ENCODE data around the gene LRRFIP1. TPM values are rescaled to one million over a fixed set of nuclear protein-coding genes. Genes with fewer than 3 reads are reported as not detected.

LRRFIP1 gene
- polyA plus RNA-seq, 1 donor from 2014 or later, result 96.3 TPM

- no peak overlapping the region for H3K4me2 ChIP-seq (ENCODE audit: low read length)
- H4K20me1 ChIP-seq (ENCODE audit: insufficient read depth), result no peaks in the 10 kb centered on the region
- no peak overlapping the region for H2AFZ ChIP-seq (ENCODE audit: low read depth, low read length)
- peaks cover 4% of the 10 kb centered on the region for H3K36me3 ChIP-seq (ENCODE audit: insufficient read depth, low read length)
- no peaks in the 10 kb centered on the region for H3K9me2 ChIP-seq (ENCODE audit: insufficient read depth, low read length)
- H3K27ac ChIP-seq (ENCODE audit: low read length), result no peak overlapping the region
- H3K9me3 ChIP-seq (ENCODE audit: low read length), result peaks cover 14% of the 10 kb centered on the region
- TF ChIP-seq CTCF (IDR thresholded peaks at IDR 0.05; ENCODE audit: poor library complexity, severe bottlenecking), result no peak
- TF ChIP-seq EP300 (conservative IDR thresholded peaks at IDR 0.05; ENCODE audit: poor library complexity, severe bottlenecking), result no peak
- TF ChIP-seq SMC3 (conservative IDR thresholded peaks at IDR 0.05; ENCODE audit: poor library complexity), result no peak
- TF ChIP-seq POLR2AphosphoS5 (IDR thresholded peaks at IDR 0.05), result no peak
- TF ChIP-seq REST (IDR thresholded peaks at IDR 0.05; ENCODE audit: borderline replicate concordance), result no peak
- TF ChIP-seq RAD21 (conservative IDR thresholded peaks at IDR 0.05), result no peak
- H3K27me3 ChIP-seq (ENCODE audit: insufficient read depth, low read depth, low read length), result no peaks in the 10 kb centered on the region
- no peaks in the 10 kb centered on the region for H3F3A ChIP-seq (ENCODE audit: insufficient read depth, low read length, poor library complexity, severe bottlenecking)
- H3K4me3 ChIP-seq (ENCODE audit: low read length), result no peak overlapping the region
- no peak overlapping the region for H3K9ac ChIP-seq (ENCODE audit: low read length)
- peaks cover 34% of the 10 kb centered on the region for H3K79me2 ChIP-seq (replicated peaks; ENCODE audit: insufficient read depth, low read length)
Measured at GRCh38 chr2:237639052-237639835, 11.9 kb downstream of the LRRFIP1 start.

GRCh38 chr2:237639836-237640220 is 12.4 kb downstream of the LRRFIP1 start:
- Histone ChIP-seq H3K4me2 (ENCODE audit: low read length) (no peak overlapping the region), H3K27ac (ENCODE audit: low read length) (no peak overlapping the region), H3K9me2 (ENCODE audit: insufficient read depth, low read length) (no peaks in the 10 kb centered on the region), H3K9ac (ENCODE audit: low read length) (no peak overlapping the region), H2AFZ (ENCODE audit: low read depth, low read length) (no peak overlapping the region), H3F3A (ENCODE audit: insufficient read depth, low read length, poor library complexity, severe bottlenecking) (no peaks in the 10 kb centered on the region), H3K79me2 (replicated peaks; ENCODE audit: insufficient read depth, low read length) (peaks cover 28% of the 10 kb centered on the region), H4K20me1 (ENCODE audit: insufficient read depth) (no peaks in the 10 kb centered on the region), H3K36me3 (ENCODE audit: insufficient read depth, low read length) (peaks cover 4% of the 10 kb centered on the region), H3K27me3 (ENCODE audit: insufficient read depth, low read depth, low read length) (no peaks in the 10 kb centered on the region), H3K4me3 (ENCODE audit: low read length) (no peak overlapping the region), H3K9me3 (ENCODE audit: low read length) (peaks cover 11% of the 10 kb centered on the region)
- TF ChIP-seq EP300 (conservative IDR thresholded peaks at IDR 0.05; ENCODE audit: poor library complexity, severe bottlenecking), result no peak
- TF ChIP-seq TAF1 (IDR thresholded peaks at IDR 0.05; ENCODE audit: low read depth), result no peak
- no peak for TF ChIP-seq EZH2 (IDR thresholded peaks at IDR 0.05; ENCODE audit: borderline replicate concordance, insufficient read depth, low read length, poor library complexity, severe bottlenecking)
- TF ChIP-seq POLR2AphosphoS5 (IDR thresholded peaks at IDR 0.05), result no peak
- TF ChIP-seq CTCF (IDR thresholded peaks at IDR 0.05; ENCODE audit: poor library complexity, severe bottlenecking), result no peak
- no peak for TF ChIP-seq SMC3 (conservative IDR thresholded peaks at IDR 0.05; ENCODE audit: poor library complexity)
- TF ChIP-seq MXI1 (conservative IDR thresholded peaks at IDR 0.05; ENCODE audit: poor library complexity, severe bottlenecking), result no peak
- TF ChIP-seq RAD21 (conservative IDR thresholded peaks at IDR 0.05), result no peak
- no peak for TF ChIP-seq REST (IDR thresholded peaks at IDR 0.05; ENCODE audit: borderline replicate concordance)
